ENCODE results near the gene C18orf54. TPM values are rescaled to one million over a fixed set of nuclear protein-coding genes. Genes with fewer than 3 reads are reported as not detected.

The C18orf54 gene
- total and polyA plus RNA-seq, 9 of the 15 experiments (the other 6 are each of a cell fraction or from before 2014, with no cell fraction given): 3.0 to 8.7 (median 4.3) TPM

DNA sequence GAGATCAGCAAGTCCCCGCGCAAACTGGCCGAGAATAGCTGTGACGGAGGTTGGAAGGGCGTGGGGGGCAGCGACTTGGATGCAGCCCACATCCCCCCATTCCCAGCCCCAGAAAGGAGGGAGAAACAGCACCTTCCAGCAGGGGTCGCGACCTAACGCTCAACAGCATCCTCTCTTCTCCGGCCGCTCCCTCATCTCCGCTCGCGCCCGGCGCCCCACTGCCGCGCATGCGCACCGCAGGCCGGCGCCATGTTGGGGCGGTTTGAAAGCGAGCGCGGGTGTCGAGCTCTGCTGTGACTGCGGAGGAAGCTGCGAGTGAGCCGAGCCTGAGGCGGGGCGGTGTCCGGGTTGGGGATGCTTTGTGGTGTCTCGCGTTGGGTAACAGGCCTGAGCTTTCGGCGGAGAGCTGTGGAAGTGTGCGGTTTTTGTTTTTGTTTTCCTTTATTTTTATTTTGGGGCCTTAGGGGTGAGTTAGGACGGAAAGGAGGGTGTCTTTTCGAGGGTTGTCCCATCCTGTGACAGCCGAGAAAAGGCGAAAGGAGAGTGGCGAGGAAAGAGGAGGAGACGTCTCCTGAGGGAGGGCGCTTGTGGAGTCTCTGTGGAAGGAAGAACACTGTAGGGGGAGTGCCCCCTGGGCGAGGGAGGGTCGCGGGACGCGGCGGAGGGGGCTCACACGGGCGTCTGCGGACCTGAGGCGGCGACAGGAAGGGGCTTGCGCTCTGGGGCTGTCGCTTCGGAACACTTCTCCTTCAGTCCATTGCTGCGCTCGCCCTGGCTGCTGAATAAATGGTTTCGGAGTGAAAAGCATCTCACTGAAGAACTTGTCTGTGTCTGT, at the start of gene C18orf54, which contains the start of gene STARD6 (continued):
- TF ChIP-seq, protein P1, sequence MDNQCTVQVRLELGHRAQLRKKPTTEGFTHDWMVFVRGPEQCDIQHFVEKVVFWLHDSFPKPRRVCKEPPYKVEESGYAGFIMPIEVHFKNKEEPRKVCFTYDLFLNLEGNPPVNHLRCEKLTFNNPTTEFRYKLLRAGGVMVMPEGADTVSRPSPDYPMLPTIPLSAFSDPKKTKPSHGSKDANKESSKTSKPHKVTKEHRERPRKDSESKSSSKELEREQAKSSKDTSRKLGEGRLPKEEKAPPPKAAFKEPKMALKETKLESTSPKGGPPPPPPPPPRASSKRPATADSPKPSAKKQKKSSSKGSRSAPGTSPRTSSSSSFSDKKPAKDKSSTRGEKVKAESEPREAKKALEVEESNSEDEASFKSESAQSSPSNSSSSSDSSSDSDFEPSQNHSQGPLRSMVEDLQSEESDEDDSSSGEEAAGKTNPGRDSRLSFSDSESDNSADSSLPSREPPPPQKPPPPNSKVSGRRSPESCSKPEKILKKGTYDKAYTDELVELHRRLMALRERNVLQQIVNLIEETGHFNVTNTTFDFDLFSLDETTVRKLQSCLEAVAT (IDR thresholded peaks at IDR 0.05): peak; percentile 13 to 76; a peak in 3 of 4 replicates
- TF ChIP-seq ELF1 (tag; IDR thresholded peaks at IDR 0.05) (no peak), ZFX (CRISPR knock-in tag; IDR thresholded peaks at IDR 0.05) (peak; percentile 56), ZSCAN29 (IDR thresholded peaks at IDR 0.05) (no peak), ARNT (IDR thresholded peaks at IDR 0.05) (no peak), ZKSCAN1 (IDR thresholded peaks at IDR 0.05; ENCODE audit: low read depth, low read length) (0 out of 2 replicates have a peak, but pooled peaks have one; percentile 24), TOE1 (IDR thresholded peaks at IDR 0.05; ENCODE audit: borderline replicate concordance) (peak; percentile 13; the same call in 1 of the 2 replicates), TOE1 (CRISPR knock-in tag; IDR thresholded peaks at IDR 0.05; ENCODE audit: borderline replicate concordance, low read depth) (no peak), RCOR1 (IDR thresholded peaks at IDR 0.05; ENCODE audit: borderline replicate concordance in 1 of 2, low read depth in 2 of 2, low read length in 2 of 2) (peak in 1 of 2 experiments; percentile 80; a peak in 2 of 4 replicates), HEY1 (CRISPR knock-in tag; IDR thresholded peaks at IDR 0.05; ENCODE audit: borderline replicate concordance) (no peak), ZNF263 (CRISPR knock-in tag; IDR thresholded peaks at IDR 0.05; ENCODE audit: borderline replicate concordance) (peak; percentile 38; the same call in 1 of the 2 replicates), SNIP1 (IDR thresholded peaks at IDR 0.05; ENCODE audit: low read depth) (0 out of 2 replicates have a peak, but pooled peaks have one; percentile 48), EGR1 (conservative IDR thresholded peaks at IDR 0.05) (0 out of 2 replicates have a peak, but pooled peaks have one; percentile 13), SAFB (IDR thresholded peaks at IDR 0.05; ENCODE audit: borderline replicate concordance, low read depth, low read length) (no peak), KDM1A (IDR thresholded peaks at IDR 0.05) (peak in 1 of 2 experiments; percentile 46; a peak in 1 of 4 replicates), SPI1 (IDR thresholded peaks at IDR 0.05; ENCODE audit: borderline replicate concordance, low read depth, low read length) (no peak), NRF1 (conservative IDR thresholded peaks at IDR 0.05 in 1 of 2, IDR thresholded peaks at IDR 0.05 in 1 of 2) (peak; percentile 96 to 97), SMAD2 (IDR thresholded peaks at IDR 0.05; ENCODE audit: low read depth, low read length) (no peak)
- TF ChIP-seq, protein P2, sequence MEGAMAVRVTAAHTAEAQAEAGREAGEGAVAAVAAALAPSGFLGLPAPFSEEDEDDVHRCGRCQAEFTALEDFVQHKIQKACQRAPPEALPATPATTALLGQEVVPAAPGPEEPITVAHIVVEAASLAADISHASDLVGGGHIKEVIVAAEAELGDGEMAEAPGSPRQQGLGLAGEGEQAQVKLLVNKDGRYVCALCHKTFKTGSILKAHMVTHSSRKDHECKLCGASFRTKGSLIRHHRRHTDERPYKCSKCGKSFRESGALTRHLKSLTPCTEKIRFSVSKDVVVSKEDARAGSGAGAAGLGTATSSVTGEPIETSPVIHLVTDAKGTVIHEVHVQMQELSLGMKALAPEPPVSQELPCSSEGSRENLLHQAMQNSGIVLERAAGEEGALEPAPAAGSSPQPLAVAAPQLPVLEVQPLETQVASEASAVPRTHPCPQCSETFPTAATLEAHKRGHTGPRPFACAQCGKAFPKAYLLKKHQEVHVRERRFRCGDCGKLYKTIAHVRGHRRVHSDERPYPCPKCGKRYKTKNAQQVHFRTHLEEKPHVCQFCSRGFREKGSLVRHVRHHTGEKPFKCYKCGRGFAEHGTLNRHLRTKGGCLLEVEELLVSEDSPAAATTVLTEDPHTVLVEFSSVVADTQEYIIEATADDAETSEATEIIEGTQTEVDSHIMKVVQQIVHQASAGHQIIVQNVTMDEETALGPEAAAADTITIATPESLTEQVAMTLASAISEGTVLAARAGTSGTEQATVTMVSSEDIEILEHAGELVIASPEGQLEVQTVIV (CRISPR knock-in tag; IDR thresholded peaks at IDR 0.05; ENCODE audit: borderline replicate concordance): no peak
- TF ChIP-seq, protein P3, sequence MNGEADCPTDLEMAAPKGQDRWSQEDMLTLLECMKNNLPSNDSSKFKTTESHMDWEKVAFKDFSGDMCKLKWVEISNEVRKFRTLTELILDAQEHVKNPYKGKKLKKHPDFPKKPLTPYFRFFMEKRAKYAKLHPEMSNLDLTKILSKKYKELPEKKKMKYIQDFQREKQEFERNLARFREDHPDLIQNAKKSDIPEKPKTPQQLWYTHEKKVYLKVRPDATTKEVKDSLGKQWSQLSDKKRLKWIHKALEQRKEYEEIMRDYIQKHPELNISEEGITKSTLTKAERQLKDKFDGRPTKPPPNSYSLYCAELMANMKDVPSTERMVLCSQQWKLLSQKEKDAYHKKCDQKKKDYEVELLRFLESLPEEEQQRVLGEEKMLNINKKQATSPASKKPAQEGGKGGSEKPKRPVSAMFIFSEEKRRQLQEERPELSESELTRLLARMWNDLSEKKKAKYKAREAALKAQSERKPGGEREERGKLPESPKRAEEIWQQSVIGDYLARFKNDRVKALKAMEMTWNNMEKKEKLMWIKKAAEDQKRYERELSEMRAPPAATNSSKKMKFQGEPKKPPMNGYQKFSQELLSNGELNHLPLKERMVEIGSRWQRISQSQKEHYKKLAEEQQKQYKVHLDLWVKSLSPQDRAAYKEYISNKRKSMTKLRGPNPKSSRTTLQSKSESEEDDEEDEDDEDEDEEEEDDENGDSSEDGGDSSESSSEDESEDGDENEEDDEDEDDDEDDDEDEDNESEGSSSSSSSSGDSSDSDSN (IDR thresholded peaks at IDR 0.05; ENCODE audit: borderline replicate concordance in 1 of 2, low read depth in 2 of 2, low read length in 2 of 2): 0 out of 4 replicates have a peak, but pooled peaks of 1 of the 2 experiments have one; percentile 24

Measured in K562 (cell line).